Activated naive CD4-positive, alpha-beta T cell treated with anti-CD3 and anti-CD28 coated beads for 36 hours (primary cell): Measurements from ENCODE around the gene NAP1L3. TPM values are rescaled to one million over a fixed set of nuclear protein-coding genes. Genes with fewer than 3 reads are reported as not detected.

Experiments used
- CTCF ChIA-PET: fragments of 350-600 bp; sonication (Branson Sonifier 250); formaldehyde crosslinking; loops from one replicate; lab custom pipeline; 2021; ENCODE audit warnings: antibody characterized with exemption; lab: Charles Lee
- DNase-seq: peaks from one replicate; pipeline ENCODE4 v3.0.0-alpha.2; 2020
- H3K27ac Mint-ChIP-seq: one replicate; pipeline ENCODE4 v1.8.0; 2021; ENCODE audit warnings: mild to moderate bottlenecking, mixed read lengths
- H3K27me3 Mint-ChIP-seq: one replicate; pipeline ENCODE4 v1.8.0; 2021; ENCODE audit warnings: low read depth, mixed read lengths
- H3K36me3 Mint-ChIP-seq: one replicate; pipeline ENCODE4 v1.8.0; 2021; ENCODE audit warnings: low read depth, mixed read lengths
- H3K4me1 Mint-ChIP-seq: one replicate; pipeline ENCODE4 v1.8.0; 2021; ENCODE audit warnings: low read depth, mixed read lengths
- H3K4me3 Mint-ChIP-seq: one replicate; pipeline ENCODE4 v1.8.0; 2021; ENCODE audit warnings: mild to moderate bottlenecking, moderate library complexity, mixed read lengths
- H3K9me3 Mint-ChIP-seq: one replicate; pipeline ENCODE4 v1.8.0; 2021; ENCODE audit warnings: mixed read lengths
- intact Hi-C: fragments of 100-400 bp; cut with micrococcal nuclease; formaldehyde crosslinking; loops from one replicate; pipeline ENCODE4 v1.15.1; 2023
- total RNA-seq, 2 experiments: library from RNA; stranded (reverse); gene quantifications; one replicate each; pipeline ENCODE4 v1.2.3, GENCODE V29; 2021

Gene NAP1L3
- total RNA-seq, result 1 to 10 TPM; 4.8 to 5.4 TPM

GRCh38 chrX:93673056-93673868 is at the start of gene NAP1L3:
NAP1L3 (minus strand) TSS chrX:93673578; CDS start chrX:93673304, 274 bp downstream.
- intact Hi-C loops, result no loop called here
- DNase-seq, result peak; percentile 71
- CTCF ChIA-PET, result no interaction called here
- Mint-ChIP-seq H3K36me3 (no peaks in the 10 kb centered on the region), H3K9me3 (no peaks in the 10 kb centered on the region), H3K27me3 (no peaks in the 10 kb centered on the region), H3K27ac (peak within 1 kb of the TSS; percentile 92), H3K4me1 (peaks cover 13% of the 10 kb centered on the region), H3K4me3 (peak within 1 kb of the TSS; percentile 91)

- DNase-seq, result no peak
- Mint-ChIP-seq H3K27ac (no peak overlapping the region), H3K4me1 (no peaks in the 10 kb centered on the region), H3K4me3 (no peak overlapping the region), H3K27me3 (no peaks in the 10 kb centered on the region), H3K36me3 (no peaks in the 10 kb centered on the region), H3K9me3 (no peaks in the 10 kb centered on the region)
- intact Hi-C loops, result no loop called here
- CTCF ChIA-PET, result interaction anchor here (0.7 kb wide), 1 partner anchor 198 kb away, joined by 3 read pairs; no protein-coding TSS in a partner anchor
These were observed 37.7 kb upstream of the NAP1L3 start for GRCh38 chrX:93711076-93711475.

- no peaks in the 10 kb centered on the region for H3K36me3 Mint-ChIP-seq
- H3K9me3 Mint-ChIP-seq, result no peaks in the 10 kb centered on the region
- no peak for DNase-seq
- no peaks in the 10 kb centered on the region for H3K27me3 Mint-ChIP-seq
- no peak overlapping the region for H3K4me3 Mint-ChIP-seq
- no peaks in the 10 kb centered on the region for H3K4me1 Mint-ChIP-seq
- intact Hi-C loops, result no loop called here
- CTCF ChIA-PET, result no interaction called here
- H3K27ac Mint-ChIP-seq, result no peak overlapping the region
These were observed 30.3 kb upstream of the NAP1L3 start for GRCh38 chrX:93703701-93704100.

GRCh38 chrX:93695981-93696380 is 22.6 kb upstream of the NAP1L3 start:
- Mint-ChIP-seq H3K27me3 (no peaks in the 10 kb centered on the region), H3K4me1 (no peaks in the 10 kb centered on the region), H3K9me3 (no peaks in the 10 kb centered on the region), H3K36me3 (no peaks in the 10 kb centered on the region), H3K4me3 (no peak overlapping the region), H3K27ac (no peak overlapping the region)
- intact Hi-C loops, result no loop called here
- CTCF ChIA-PET, result no interaction called here
- DNase-seq, result no peak

- Mint-ChIP-seq H3K9me3 (no peaks in the 10 kb centered on the region), H3K36me3 (no peaks in the 10 kb centered on the region), H3K27ac (peak within 1 kb of the TSS; percentile 92), H3K4me3 (peak within 1 kb of the TSS; percentile 91), H3K27me3 (no peaks in the 10 kb centered on the region), H3K4me1 (peaks cover 13% of the 10 kb centered on the region)
- peak; percentile 3 for DNase-seq
- CTCF ChIA-PET, result no interaction called here
- intact Hi-C loops, result no loop called here
These were observed 492 bp upstream of the NAP1L3 start, which contains the start of gene FAM133A for GRCh38 chrX:93673869-93674271. FAM133A (plus strand) TSS chrX:93674206; CDS start chrX:93709420, 35,214 bp downstream.

GRCh38 chrX:93660575-93660974 is 12.8 kb downstream of the NAP1L3 start:
- no peaks in the 10 kb centered on the region for H3K27me3 Mint-ChIP-seq
- intact Hi-C loops, result no loop called here
- H3K4me3 Mint-ChIP-seq, result no peak overlapping the region
- no peak for DNase-seq
- H3K4me1 Mint-ChIP-seq, result no peaks in the 10 kb centered on the region
- CTCF ChIA-PET, result no interaction called here
- no peaks in the 10 kb centered on the region for H3K9me3 Mint-ChIP-seq
- H3K27ac Mint-ChIP-seq, result no peak overlapping the region
- no peaks in the 10 kb centered on the region for H3K36me3 Mint-ChIP-seq

GRCh38 chrX:93649381-93649780 is 24.0 kb downstream of the NAP1L3 start:
- Mint-ChIP-seq H3K27me3 (no peaks in the 10 kb centered on the region), H3K9me3 (no peaks in the 10 kb centered on the region), H3K27ac (no peak overlapping the region), H3K36me3 (no peaks in the 10 kb centered on the region), H3K4me1 (no peaks in the 10 kb centered on the region), H3K4me3 (no peak overlapping the region)
- intact Hi-C loops, result no loop called here
- CTCF ChIA-PET, result no interaction called here
- DNase-seq, result no peak

GRCh38 chrX:93637591-93637990 is 35.8 kb downstream of the NAP1L3 start:
- intact Hi-C loops, result no loop called here
- CTCF ChIA-PET, result no interaction called here
- no peaks in the 10 kb centered on the region for H3K27me3 Mint-ChIP-seq
- DNase-seq, result no peak
- no peaks in the 10 kb centered on the region for H3K36me3 Mint-ChIP-seq
- H3K4me3 Mint-ChIP-seq, result no peak overlapping the region
- H3K27ac Mint-ChIP-seq, result no peak overlapping the region
- no peaks in the 10 kb centered on the region for H3K4me1 Mint-ChIP-seq
- H3K9me3 Mint-ChIP-seq, result no peaks in the 10 kb centered on the region

Other genes starting within 250 kb of the NAP1L3 start
- gene FAM133A, start 628 bp upstream of the NAP1L3 start, total RNA-seq, result not detected